GM23338 (cell line): Measurements from ENCODE around the gene MALRD1. TPM values are rescaled to one million over a fixed set of nuclear protein-coding genes. Genes with fewer than 3 reads are reported as not detected.

Experiments used
- ATAC-seq: fragments of 200-7000 bp; cut with Tn5 transposase; 3 replicates; pipeline ENCODE4 v1.9.1; 2020
- DNase-seq: peaks from one replicate; pipeline ENCODE4 v3.0.0-alpha.2; 2015; ENCODE audit warnings: low spot score
- H2AFZ ChIP-seq: fragments of 200-600 bp; sonication (generic); 2 replicates; pipeline ENCODE4 v1.8.0; 2016; ENCODE audit warnings: antibody characterized with exemption, mild to moderate bottlenecking, moderate library complexity
- H3F3A ChIP-seq: fragments of 200-600 bp; sonication (generic); replicated peaks from 2 replicates; pipeline ENCODE4 v1.8.0; 2017; ENCODE audit warnings: antibody characterized with exemption, mixed run types, low read depth
- H3K27ac ChIP-seq: fragments of 200-600 bp; sonication (generic); 2 replicates; pipeline ENCODE4 v1.6.1; 2016; ENCODE audit warnings: low read depth
- H3K27me3 ChIP-seq: fragments of 200-600 bp; sonication (generic); 2 replicates; pipeline ENCODE4 v1.8.0; 2016; ENCODE audit warnings: mild to moderate bottlenecking, mixed run types, moderate library complexity; ENCODE audit not compliant: insufficient read depth
- H3K36me3 ChIP-seq: fragments of 200-600 bp; sonication (generic); 2 replicates; pipeline ENCODE4 v1.8.0; 2016; ENCODE audit warnings: mild to moderate bottlenecking; ENCODE audit not compliant: insufficient read depth
- H3K4me1 ChIP-seq: fragments of 200-600 bp; sonication (generic); 2 replicates; pipeline ENCODE4 v1.8.0; 2016; ENCODE audit warnings: mild to moderate bottlenecking, moderate library complexity; ENCODE audit not compliant: insufficient read depth
- H3K4me2 ChIP-seq: fragments of 200-600 bp; sonication (generic); 2 replicates; pipeline ENCODE4 v1.7.1; 2017; ENCODE audit warnings: mixed run types
- H3K4me3 ChIP-seq: fragments of 200-600 bp; sonication (generic); 2 replicates; pipeline ENCODE4 v1.6.1; 2016; ENCODE audit warnings: mixed run types
- H3K79me2 ChIP-seq: fragments of 200-600 bp; sonication (generic); replicated peaks from 2 replicates; pipeline ENCODE4 v1.8.0; 2017; ENCODE audit warnings: mild to moderate bottlenecking; ENCODE audit not compliant: insufficient read depth
- H3K9me2 ChIP-seq: fragments of 200-600 bp; sonication (generic); 2 replicates; pipeline ENCODE4 v1.8.0; 2017; ENCODE audit not compliant: insufficient read depth
- H4K20me1 ChIP-seq: fragments of 200-600 bp; sonication (generic); replicated peaks from 2 replicates; pipeline ENCODE4 v1.8.0; 2017; ENCODE audit warnings: mild to moderate bottlenecking; ENCODE audit not compliant: insufficient read depth
- H3K27ac Mint-ChIP-seq: 2 replicates; pipeline ENCODE4 v1.8.0; 2020; ENCODE audit warnings: inconsistent platforms, mild to moderate bottlenecking, moderate library complexity, mixed read lengths
- H3K27me3 Mint-ChIP-seq: 3 replicates; pipeline ENCODE4 v1.8.0; 2022; ENCODE audit warnings: low read depth, mild to moderate bottlenecking, moderate library complexity, mixed read lengths, inconsistent platforms; ENCODE audit not compliant: insufficient read depth, poor library complexity
- H3K36me3 Mint-ChIP-seq: 3 replicates; pipeline ENCODE4 v1.8.0; 2021; ENCODE audit warnings: low read depth, mild to moderate bottlenecking, inconsistent platforms, moderate library complexity, mixed read lengths
- H3K4me1 Mint-ChIP-seq: 3 replicates; pipeline ENCODE4 v1.8.0; 2020; ENCODE audit warnings: mild to moderate bottlenecking, inconsistent platforms, mixed read lengths
- H3K4me3 Mint-ChIP-seq: 3 replicates; pipeline ENCODE4 v1.8.0; 2021; ENCODE audit warnings: moderate library complexity, mild to moderate bottlenecking, inconsistent platforms, mixed read lengths
- H3K9me3 Mint-ChIP-seq: 3 replicates; pipeline ENCODE4 v1.8.0; 2020; ENCODE audit warnings: moderate library complexity, mild to moderate bottlenecking, inconsistent platforms, mixed read lengths
- CREB1 ChIP-seq: fragments of 250-450 bp; sonication (Bioruptor Pico); IDR thresholded peaks from 2 replicates; pipeline ENCODE4 v1.5.0; 2020; ENCODE audit warnings: low read depth, mild to moderate bottlenecking, moderate library complexity
- EZH2 ChIP-seq: fragments of 200-600 bp; sonication (generic); IDR thresholded peaks from one replicate; pipeline ENCODE4 v1.8.0; 2017; ENCODE audit warnings: antibody characterized with exemption, mild to moderate bottlenecking, low read depth; ENCODE audit not compliant: unreplicated experiment
- EZH2phosphoT487 ChIP-seq: fragments of 200-600 bp; sonication (generic); IDR thresholded peaks from one replicate; pipeline ENCODE4 v1.8.1; 2018; ENCODE audit warnings: antibody characterized with exemption; ENCODE audit not compliant: unreplicated experiment
- JUNB ChIP-seq: IDR thresholded peaks from one replicate; pipeline ENCODE4 v1.6.1; 2016; ENCODE audit warnings: antibody characterized with exemption; ENCODE audit not compliant: unreplicated experiment
- NANOG ChIP-seq: IDR thresholded peaks from 2 replicates; pipeline ENCODE4 v1.6.1; 2016; ENCODE audit warnings: antibody characterized with exemption, borderline replicate concordance
- POLR2AphosphoS5 ChIP-seq: IDR thresholded peaks from 2 replicates; pipeline ENCODE4 v1.6.1; 2016; ENCODE audit warnings: antibody characterized with exemption, low read depth
- ZNF114 ChIP-seq: fragments of 250-450 bp; sonication (Bioruptor Pico); IDR thresholded peaks from 2 replicates; pipeline ENCODE4 v1.5.0; 2020; ENCODE audit warnings: mild to moderate bottlenecking, moderate library complexity
- ZNF331 ChIP-seq: fragments of 250-450 bp; sonication (Bioruptor Pico); IDR thresholded peaks from 2 replicates; pipeline ENCODE4 v1.5.0; 2020; ENCODE audit warnings: low read depth, mild to moderate bottlenecking, moderate library complexity
- polyA plus RNA-seq: library from polyadenylated mRNA; unstranded; fragments of >200 nt; fragmentation: Nextera tagmentation; extraction: Ambion mirVana; gene quantifications from 2 replicates; pipeline ENCODE4 v1.2.1, GENCODE V29; 2016
- total RNA-seq: library from RNA; depleted of rRNA; stranded (reverse); fragments of >200 nt; shearing (Covaris generic); gene quantifications from 2 replicates; pipeline ENCODE4 v1.2.3, GENCODE V29; 2014
- TF ChIP-seq, protein P1 (sequence below), 2 experiments: fragments of 200-600 bp in 1 of 2; sonication (generic) in 1 of 2; conservative IDR thresholded peaks; 2 replicates each; pipeline versions ENCODE4 v1.5.1 to v1.6.1; 2016 to 2017; ENCODE audit warnings: antibody characterized with exemption in 2 of 2, low read depth in 2 of 2, mild to moderate bottlenecking in 2 of 2, moderate library complexity in 1 of 2
- TF ChIP-seq, protein P2 (sequence below): IDR thresholded peaks from one replicate; pipeline ENCODE4 v1.6.1; 2018; ENCODE audit warnings: antibody characterized with exemption; ENCODE audit not compliant: unreplicated experiment

Gene MALRD1
- total and polyA plus RNA-seq, 2 experiments from 2014 or later = 0.42 to 1.9 TPM

DNA sequence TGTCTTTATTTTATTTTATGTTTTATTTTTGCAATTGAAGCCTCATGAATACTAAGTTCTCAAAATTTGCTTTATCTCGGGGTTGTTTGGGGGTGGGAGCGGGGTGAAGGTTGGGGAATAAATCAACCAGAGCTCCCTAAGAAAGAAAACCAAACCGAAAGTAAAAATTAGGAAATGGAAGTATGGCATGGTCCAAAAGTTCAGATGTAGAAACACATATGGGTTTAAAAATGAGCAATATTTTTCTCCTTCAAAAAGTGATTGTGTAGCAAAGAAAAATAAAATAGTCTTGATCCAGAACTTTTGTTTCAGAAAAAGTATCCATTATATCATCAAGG lies 590.3 kb downstream of the MALRD1 start:
- TF ChIP-seq POLR2AphosphoS5 (no peak), ZNF331 (CRISPR knock-in tag) (no peak), EZH2 (no peak), ZNF114 (CRISPR knock-in tag) (no peak)
- Mint-ChIP-seq H3K4me3 (no peak overlapping the region), H3K27ac (no peak overlapping the region), H3K36me3 (no peaks in the 10 kb centered on the region), H3K4me1 (no peaks in the 10 kb centered on the region), H3K27me3 (no peaks in the 10 kb centered on the region), H3K9me3 (no peaks in the 10 kb centered on the region)
- H3K4me1 ChIP-seq = no peaks in the 10 kb centered on the region
- no peak overlapping the region for H3K4me3 ChIP-seq
- H3K79me2 ChIP-seq = no peaks in the 10 kb centered on the region
- H3K9me2 ChIP-seq = no peaks in the 10 kb centered on the region
- no peak overlapping the region for H3K27ac ChIP-seq
- DNase-seq (no peak), ATAC-seq (no peak)
- no peak overlapping the region for H2AFZ ChIP-seq
- no peaks in the 10 kb centered on the region for H3F3A ChIP-seq
- H3K27me3 ChIP-seq = no peaks in the 10 kb centered on the region
- no peaks in the 10 kb centered on the region for H3K36me3 ChIP-seq
- H3K4me2 ChIP-seq = no peak overlapping the region
- no peaks in the 10 kb centered on the region for H4K20me1 ChIP-seq

DNA sequence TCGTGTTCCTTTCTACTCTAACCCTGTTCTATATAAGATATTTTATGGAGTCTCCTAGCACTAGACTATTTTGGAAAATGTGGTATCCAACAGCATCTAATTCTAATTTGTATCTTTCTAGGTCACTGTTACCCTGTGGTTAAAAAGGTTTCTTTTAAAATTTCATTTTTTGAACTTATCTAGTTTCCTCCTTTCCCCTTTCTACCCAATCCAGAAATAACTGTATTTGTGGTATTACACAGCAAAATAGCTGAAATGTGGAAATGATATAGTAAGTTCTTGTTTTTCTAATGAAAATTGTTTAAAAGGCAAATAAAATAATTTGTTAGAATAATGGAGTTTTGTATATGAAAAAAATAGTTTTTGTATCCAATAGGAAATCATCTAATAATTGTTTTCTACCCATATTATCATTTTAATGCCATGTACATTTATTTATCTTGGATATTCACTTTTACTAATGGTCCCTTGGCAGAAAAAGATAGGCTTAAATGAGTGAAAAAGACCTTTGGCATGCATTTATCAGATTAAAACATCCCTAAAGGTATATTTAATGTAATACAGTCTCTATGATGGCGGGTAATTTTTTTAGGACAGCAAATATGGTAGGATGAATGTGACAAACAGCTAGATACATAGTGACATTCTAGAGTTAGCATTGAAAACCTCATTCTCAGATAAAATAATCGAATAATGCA lies 592.1 kb downstream of the MALRD1 start:
- Histone ChIP-seq H3K4me2 (no peak overlapping the region), H3K4me3 (no peak overlapping the region), H3K4me1 (no peaks in the 10 kb centered on the region), H3F3A (no peaks in the 10 kb centered on the region), H3K79me2 (no peaks in the 10 kb centered on the region), H3K27ac (no peak overlapping the region), H3K36me3 (no peaks in the 10 kb centered on the region), H3K27me3 (no peaks in the 10 kb centered on the region), H3K9me2 (no peaks in the 10 kb centered on the region), H2AFZ (no peak overlapping the region), H4K20me1 (no peaks in the 10 kb centered on the region)
- Mint-ChIP-seq H3K36me3 (no peaks in the 10 kb centered on the region), H3K27ac (no peak overlapping the region), H3K9me3 (no peaks in the 10 kb centered on the region), H3K4me3 (no peak overlapping the region), H3K27me3 (no peaks in the 10 kb centered on the region), H3K4me1 (no peaks in the 10 kb centered on the region)
- DNase-seq = no peak
- TF ChIP-seq CREB1 (CRISPR knock-in tag) (no peak), JUNB (no peak), EZH2 (no peak), NANOG (no peak), ZNF114 (CRISPR knock-in tag) (no peak), EZH2phosphoT487 (no peak), POLR2AphosphoS5 (no peak), ZNF331 (CRISPR knock-in tag) (no peak)
- TF ChIP-seq, protein P1, sequence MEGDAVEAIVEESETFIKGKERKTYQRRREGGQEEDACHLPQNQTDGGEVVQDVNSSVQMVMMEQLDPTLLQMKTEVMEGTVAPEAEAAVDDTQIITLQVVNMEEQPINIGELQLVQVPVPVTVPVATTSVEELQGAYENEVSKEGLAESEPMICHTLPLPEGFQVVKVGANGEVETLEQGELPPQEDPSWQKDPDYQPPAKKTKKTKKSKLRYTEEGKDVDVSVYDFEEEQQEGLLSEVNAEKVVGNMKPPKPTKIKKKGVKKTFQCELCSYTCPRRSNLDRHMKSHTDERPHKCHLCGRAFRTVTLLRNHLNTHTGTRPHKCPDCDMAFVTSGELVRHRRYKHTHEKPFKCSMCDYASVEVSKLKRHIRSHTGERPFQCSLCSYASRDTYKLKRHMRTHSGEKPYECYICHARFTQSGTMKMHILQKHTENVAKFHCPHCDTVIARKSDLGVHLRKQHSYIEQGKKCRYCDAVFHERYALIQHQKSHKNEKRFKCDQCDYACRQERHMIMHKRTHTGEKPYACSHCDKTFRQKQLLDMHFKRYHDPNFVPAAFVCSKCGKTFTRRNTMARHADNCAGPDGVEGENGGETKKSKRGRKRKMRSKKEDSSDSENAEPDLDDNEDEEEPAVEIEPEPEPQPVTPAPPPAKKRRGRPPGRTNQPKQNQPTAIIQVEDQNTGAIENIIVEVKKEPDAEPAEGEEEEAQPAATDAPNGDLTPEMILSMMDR (conservative IDR thresholded peaks at IDR 0.05; ENCODE audit: low read depth in 2 of 2) = no peak
- TF ChIP-seq, protein P2, sequence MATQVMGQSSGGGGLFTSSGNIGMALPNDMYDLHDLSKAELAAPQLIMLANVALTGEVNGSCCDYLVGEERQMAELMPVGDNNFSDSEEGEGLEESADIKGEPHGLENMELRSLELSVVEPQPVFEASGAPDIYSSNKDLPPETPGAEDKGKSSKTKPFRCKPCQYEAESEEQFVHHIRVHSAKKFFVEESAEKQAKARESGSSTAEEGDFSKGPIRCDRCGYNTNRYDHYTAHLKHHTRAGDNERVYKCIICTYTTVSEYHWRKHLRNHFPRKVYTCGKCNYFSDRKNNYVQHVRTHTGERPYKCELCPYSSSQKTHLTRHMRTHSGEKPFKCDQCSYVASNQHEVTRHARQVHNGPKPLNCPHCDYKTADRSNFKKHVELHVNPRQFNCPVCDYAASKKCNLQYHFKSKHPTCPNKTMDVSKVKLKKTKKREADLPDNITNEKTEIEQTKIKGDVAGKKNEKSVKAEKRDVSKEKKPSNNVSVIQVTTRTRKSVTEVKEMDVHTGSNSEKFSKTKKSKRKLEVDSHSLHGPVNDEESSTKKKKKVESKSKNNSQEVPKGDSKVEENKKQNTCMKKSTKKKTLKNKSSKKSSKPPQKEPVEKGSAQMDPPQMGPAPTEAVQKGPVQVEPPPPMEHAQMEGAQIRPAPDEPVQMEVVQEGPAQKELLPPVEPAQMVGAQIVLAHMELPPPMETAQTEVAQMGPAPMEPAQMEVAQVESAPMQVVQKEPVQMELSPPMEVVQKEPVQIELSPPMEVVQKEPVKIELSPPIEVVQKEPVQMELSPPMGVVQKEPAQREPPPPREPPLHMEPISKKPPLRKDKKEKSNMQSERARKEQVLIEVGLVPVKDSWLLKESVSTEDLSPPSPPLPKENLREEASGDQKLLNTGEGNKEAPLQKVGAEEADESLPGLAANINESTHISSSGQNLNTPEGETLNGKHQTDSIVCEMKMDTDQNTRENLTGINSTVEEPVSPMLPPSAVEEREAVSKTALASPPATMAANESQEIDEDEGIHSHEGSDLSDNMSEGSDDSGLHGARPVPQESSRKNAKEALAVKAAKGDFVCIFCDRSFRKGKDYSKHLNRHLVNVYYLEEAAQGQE = no peak
- no peak for ATAC-seq
